ENCODE measurements around the gene OR52M1. TPM values are rescaled to one million over a fixed set of nuclear protein-coding genes. Genes with fewer than 3 reads are reported as not detected.
"Not testable (repeated sequence)": the region's sequence is repeated elsewhere in the genome, so short reads cannot be mapped to it uniquely, and the experiment has no call there.

Gene OR52M1
- total RNA-seq, 1 experiment from 2014 or later: not detected

GRCh38 chr11:4527926-4528325 lies 17.1 kb upstream of the OR52M1 start:
- H3K27me3 ChIP-seq (ENCODE audit: insufficient read depth, low read length): peaks cover 50% of the 10 kb centered on the region
- BruUV-seq (replicated peaks): no TSS peak
- TF ChIP-seq, protein P1, sequence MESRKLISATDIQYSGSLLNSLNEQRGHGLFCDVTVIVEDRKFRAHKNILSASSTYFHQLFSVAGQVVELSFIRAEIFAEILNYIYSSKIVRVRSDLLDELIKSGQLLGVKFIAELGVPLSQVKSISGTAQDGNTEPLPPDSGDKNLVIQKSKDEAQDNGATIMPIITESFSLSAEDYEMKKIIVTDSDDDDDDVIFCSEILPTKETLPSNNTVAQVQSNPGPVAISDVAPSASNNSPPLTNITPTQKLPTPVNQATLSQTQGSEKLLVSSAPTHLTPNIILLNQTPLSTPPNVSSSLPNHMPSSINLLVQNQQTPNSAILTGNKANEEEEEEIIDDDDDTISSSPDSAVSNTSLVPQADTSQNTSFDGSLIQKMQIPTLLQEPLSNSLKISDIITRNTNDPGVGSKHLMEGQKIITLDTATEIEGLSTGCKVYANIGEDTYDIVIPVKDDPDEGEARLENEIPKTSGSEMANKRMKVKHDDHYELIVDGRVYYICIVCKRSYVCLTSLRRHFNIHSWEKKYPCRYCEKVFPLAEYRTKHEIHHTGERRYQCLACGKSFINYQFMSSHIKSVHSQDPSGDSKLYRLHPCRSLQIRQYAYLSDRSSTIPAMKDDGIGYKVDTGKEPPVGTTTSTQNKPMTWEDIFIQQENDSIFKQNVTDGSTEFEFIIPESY (IDR thresholded peaks at IDR 0.05; ENCODE audit: extremely low read depth, insufficient replicate concordance, low read length): no peak
- TF ChIP-seq, protein P2, sequence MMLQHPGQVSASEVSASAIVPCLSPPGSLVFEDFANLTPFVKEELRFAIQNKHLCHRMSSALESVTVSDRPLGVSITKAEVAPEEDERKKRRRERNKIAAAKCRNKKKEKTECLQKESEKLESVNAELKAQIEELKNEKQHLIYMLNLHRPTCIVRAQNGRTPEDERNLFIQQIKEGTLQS (IDR thresholded peaks at IDR 0.05): no peak
- TF ChIP-seq EZH2phosphoT487 (IDR thresholded peaks at IDR 0.05; ENCODE audit: borderline replicate concordance): no peak
- no peak for TF ChIP-seq ELF1 (IDR thresholded peaks at IDR 0.05; ENCODE audit: borderline replicate concordance, low read depth)
- no peak for TF ChIP-seq SP1 (IDR thresholded peaks at IDR 0.05; ENCODE audit: low read depth)
- no peak for TF ChIP-seq CBX3 (IDR thresholded peaks at IDR 0.05; ENCODE audit: low read depth)
- TF ChIP-seq TCF7L2 (IDR thresholded peaks at IDR 0.05; ENCODE audit: borderline replicate concordance, extremely low read depth, insufficient read depth, insufficient read length): no peak
- TF ChIP-seq EGR1 (IDR thresholded peaks at IDR 0.05; ENCODE audit: low read depth): no peak
- TF ChIP-seq ZNF274 (IDR thresholded peaks at IDR 0.05; ENCODE audit: low read depth, low read length): no peak
- no peak for TF ChIP-seq SIN3A (IDR thresholded peaks at IDR 0.05; ENCODE audit: low read depth)
- no peak for TF ChIP-seq FOSL1 (IDR thresholded peaks at IDR 0.05; ENCODE audit: low read depth)
- TF ChIP-seq POLR2AphosphoS5 (IDR thresholded peaks at IDR 0.05; ENCODE audit: low read depth, low read length): no peak
- no peak for TF ChIP-seq YY1 (IDR thresholded peaks at IDR 0.05; ENCODE audit: extremely low read depth, insufficient replicate concordance, low read depth, low read length)
- no peak for TF ChIP-seq CEBPB (IDR thresholded peaks at IDR 0.05; ENCODE audit: low read depth)
- DNase-seq (ENCODE audit: low read depth, low spot score) (no peak), ATAC-seq (no peak)
- H3K4me3 ChIP-seq (replicated peaks in 1 of 2; ENCODE audit: low read depth in 1 of 2, low read length in 2 of 2): no peak overlapping the region
- H3K4me2 ChIP-seq (ENCODE audit: low read length): no peak overlapping the region
- POLR2A ChIA-PET: no interaction called here
- H3K4me1 ChIP-seq (ENCODE audit: control insufficient read depth in 1 of 2, insufficient read depth in 2 of 2, low read length in 2 of 2): no peaks in the 10 kb centered on the region
- H2AFZ ChIP-seq (ENCODE audit: low read depth, low read length, poor library complexity, severe bottlenecking): no peak overlapping the region
- no peak overlapping the region for H3K9ac ChIP-seq (ENCODE audit: low read length)
- CTCF ChIA-PET: no interaction called here
- intact Hi-C loops (cut with micrococcal nuclease): no loop called here
- RAD21 ChIA-PET (ENCODE audit: low non-redundant PET in 1 of 2, low total read pairs in 2 of 2, uncharacterized antibody in 2 of 2, unreplicated experiment in 2 of 2): no interaction called here
- H3K27ac ChIP-seq (ENCODE audit: low read depth, low read length): no peak overlapping the region
- no peaks in the 10 kb centered on the region for H3K9me3 ChIP-seq (ENCODE audit: control insufficient read depth in 1 of 2, insufficient read depth in 1 of 2, low read depth in 1 of 2, low read length in 2 of 2)
- no peaks in the 10 kb centered on the region for H4K20me1 ChIP-seq (ENCODE audit: insufficient read depth)
- no peaks in the 10 kb centered on the region for H3K9me2 ChIP-seq (ENCODE audit: insufficient read depth)
- H3K79me2 ChIP-seq (ENCODE audit: insufficient read depth, low read length): no peaks in the 10 kb centered on the region
- H3K36me3 ChIP-seq (ENCODE audit: control insufficient read depth in 1 of 2, insufficient read depth in 2 of 2, low read length in 2 of 2): no peaks in the 10 kb centered on the region

DNA sequence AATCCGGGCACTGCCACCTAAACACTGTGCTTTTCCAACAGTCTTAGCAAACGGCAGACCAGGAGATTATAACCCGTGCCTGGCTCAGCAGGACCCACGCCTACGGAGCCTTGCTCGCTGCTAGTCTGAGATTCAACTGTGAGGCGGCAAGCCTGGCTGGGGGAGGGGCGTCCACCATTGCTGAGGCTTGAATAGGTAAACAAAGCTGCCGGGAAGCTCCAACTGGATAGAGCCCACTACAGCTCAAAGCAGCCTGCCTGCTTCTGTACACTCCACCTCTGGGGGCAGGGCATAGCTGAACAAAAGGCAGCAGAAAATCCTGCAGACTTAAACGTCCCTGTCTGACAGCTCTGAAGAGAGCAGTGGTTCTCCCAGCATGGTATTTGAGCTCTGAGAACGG lies 13.3 kb upstream of the OR52M1 start:
- peaks cover 28% of the 10 kb centered on the region for H3K27me3 ChIP-seq (ENCODE audit: insufficient read depth, low read length)
- BruUV-seq (replicated peaks); H3K9me3 ChIP-seq (ENCODE audit: control insufficient read depth in 1 of 2, insufficient read depth in 1 of 2, low read depth in 1 of 2, low read length in 2 of 2); RAD21 ChIA-PET (ENCODE audit: low non-redundant PET in 1 of 2, low total read pairs in 2 of 2, uncharacterized antibody in 2 of 2, unreplicated experiment in 2 of 2); H3K9me2 ChIP-seq (ENCODE audit: insufficient read depth); H3K4me1 ChIP-seq (ENCODE audit: control insufficient read depth in 1 of 2, insufficient read depth in 2 of 2, low read length in 2 of 2); H4K20me1 ChIP-seq (ENCODE audit: insufficient read depth); intact Hi-C loops (cut with micrococcal nuclease); H3K4me3 ChIP-seq (replicated peaks in 1 of 2; ENCODE audit: low read depth in 1 of 2, low read length in 2 of 2); ATAC-seq; H2AFZ ChIP-seq (ENCODE audit: low read depth, low read length, poor library complexity, severe bottlenecking); H3K4me2 ChIP-seq (ENCODE audit: low read length); H3K9ac ChIP-seq (ENCODE audit: low read length); POLR2A ChIA-PET; DNase-seq (ENCODE audit: low read depth, low spot score); H3K36me3 ChIP-seq (ENCODE audit: control insufficient read depth in 1 of 2, insufficient read depth in 2 of 2, low read length in 2 of 2); H3K27ac ChIP-seq (ENCODE audit: low read depth, low read length); H3K79me2 ChIP-seq (ENCODE audit: insufficient read depth, low read length): not testable (repeated sequence)
- CTCF ChIA-PET: interaction anchor here (1.3 to 1.5 kb wide), 2 partner anchors 8 to 344 kb away, joined by 3 to 5 read pairs; no protein-coding TSS in a partner anchor
